Measurements from ENCODE around the gene GPR176.

GPR176 gene, protein sequence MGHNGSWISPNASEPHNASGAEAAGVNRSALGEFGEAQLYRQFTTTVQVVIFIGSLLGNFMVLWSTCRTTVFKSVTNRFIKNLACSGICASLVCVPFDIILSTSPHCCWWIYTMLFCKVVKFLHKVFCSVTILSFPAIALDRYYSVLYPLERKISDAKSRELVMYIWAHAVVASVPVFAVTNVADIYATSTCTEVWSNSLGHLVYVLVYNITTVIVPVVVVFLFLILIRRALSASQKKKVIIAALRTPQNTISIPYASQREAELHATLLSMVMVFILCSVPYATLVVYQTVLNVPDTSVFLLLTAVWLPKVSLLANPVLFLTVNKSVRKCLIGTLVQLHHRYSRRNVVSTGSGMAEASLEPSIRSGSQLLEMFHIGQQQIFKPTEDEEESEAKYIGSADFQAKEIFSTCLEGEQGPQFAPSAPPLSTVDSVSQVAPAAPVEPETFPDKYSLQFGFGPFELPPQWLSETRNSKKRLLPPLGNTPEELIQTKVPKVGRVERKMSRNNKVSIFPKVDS

DNA sequence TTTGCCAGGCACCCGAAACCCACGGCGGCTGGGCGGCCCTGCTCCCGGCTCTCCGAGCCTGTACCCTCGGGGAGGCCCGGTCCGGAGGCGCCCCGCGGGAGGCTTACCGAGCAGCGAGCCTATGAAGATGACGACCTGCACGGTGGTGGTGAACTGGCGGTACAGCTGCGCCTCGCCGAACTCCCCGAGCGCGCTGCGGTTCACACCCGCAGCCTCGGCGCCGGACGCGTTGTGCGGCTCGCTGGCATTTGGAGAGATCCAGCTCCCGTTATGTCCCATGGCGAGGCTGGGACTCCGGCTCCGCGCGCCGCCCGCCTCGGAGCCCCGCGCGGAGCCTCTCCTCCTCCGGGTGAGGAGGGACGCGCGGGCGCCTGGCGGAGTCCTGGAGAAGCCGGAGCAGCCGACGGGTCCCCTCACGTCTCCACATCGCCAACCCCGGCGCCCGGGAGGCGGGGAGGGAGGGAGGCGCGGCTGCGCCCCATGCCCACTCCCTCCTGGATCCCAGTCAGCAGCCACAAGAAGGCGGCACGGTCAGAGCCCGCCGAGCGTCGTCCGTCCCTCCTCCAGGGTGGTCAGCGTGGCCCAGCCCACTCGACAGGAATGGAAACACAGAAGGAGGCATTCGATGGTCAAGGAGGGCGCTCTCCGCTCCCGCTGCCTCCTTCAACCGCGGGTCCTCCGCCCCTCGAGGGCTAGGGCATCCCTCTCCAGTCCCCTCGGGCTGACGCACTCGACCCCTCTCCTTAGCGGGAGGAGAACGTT is at the start of gene GPR176:
Gene GPR176 (minus strand): TSS at position 519 of the 762 bp plus-strand sequence. CDS start 240 bp downstream, at position 279.
- DNase-seq (ENCODE audit: low spot score), result no peak

DNA sequence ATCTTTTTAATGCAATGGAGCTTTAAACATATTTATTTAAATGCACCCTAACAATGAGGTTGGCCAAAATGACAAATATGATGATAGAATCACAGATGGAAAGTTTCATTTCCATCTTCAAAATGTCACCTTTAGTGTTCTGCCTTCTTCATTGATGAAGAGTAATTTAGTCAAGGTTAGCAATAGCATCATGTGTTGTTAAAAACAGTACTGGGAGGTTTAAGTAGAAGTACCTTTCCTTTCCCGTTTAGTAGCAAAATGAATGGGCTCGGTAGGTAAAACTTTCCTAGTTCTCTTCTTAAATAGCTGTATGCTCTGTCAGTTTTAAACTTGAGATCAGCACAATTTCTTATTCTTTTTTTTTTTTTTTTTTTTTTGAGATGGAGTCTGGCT is 48.9 kb upstream of the GPR176 start:
- DNase-seq (ENCODE audit: low spot score), result no peak

DNA sequence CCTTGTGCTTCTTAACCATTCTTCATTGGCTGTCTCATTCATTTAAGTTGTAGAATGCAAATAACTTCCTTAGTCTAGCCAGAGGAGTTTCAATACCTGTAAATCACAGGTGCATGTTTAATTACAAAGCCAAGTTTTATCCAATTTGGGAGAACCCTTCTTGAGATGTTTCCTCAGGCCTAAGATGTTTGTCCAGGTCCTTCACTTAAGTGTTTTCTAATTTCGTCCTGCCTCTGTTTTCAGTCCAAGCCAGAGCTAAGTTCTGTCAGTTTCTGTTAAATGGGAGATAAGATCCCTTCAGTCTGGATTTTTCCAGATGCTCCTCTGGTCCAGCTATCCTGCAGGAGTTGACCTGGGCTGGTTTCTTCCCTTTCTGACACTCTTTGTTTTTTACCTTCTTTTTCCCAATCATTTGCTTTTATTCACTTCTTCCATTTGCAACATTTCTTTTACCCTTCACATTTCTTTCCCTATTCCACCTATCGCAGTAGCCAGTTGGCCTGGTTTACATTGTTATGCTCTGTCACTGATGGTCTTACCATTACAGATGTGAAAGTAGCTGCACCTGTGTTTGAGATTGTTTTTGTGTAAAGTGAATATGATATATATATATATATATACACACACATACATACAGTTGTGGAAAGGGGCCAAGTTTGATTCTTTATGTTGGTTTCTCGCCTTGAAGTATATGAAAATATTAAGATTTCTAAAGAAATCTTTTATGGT is 48.4 kb upstream of the GPR176 start:
- DNase-seq (ENCODE audit: low spot score), result no peak

DNA sequence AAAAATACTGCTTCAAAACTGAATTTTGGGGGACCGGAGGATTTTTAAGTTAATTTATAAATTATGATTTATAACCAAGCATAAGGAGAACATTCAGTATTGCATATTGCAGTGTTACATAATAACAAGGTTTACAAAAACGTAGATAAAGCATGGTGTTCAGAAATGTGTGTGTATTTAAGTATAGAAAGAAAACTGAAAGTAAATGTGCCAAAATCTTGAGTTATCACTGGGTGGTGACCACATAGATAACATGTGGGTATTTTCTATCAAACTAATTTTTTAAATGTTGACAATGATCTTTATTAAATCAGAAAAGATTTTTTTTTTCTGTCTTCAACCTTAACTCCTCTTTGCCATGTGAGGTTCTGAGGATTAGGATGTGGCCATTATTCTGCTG is 46.5 kb upstream of the GPR176 start:
- DNase-seq (ENCODE audit: low spot score), result no peak

DNA sequence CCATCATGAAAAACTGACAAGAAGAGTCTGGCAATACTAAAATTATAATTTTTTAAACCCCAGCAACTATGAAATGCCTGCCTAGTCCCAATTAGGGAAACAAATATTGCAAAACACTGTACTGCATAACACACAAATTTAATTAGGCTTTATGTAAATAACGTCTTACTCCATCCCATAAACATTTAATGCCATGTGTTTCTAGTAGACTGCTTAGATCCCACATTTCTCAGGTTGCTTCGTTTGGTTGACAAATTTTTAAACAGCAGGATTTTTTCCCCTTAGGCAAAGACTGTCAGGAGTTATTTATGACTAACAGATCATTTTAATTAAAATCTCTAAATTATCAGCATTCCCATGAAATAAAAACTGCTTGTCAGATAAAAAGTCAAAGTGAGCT is 43.7 kb upstream of the GPR176 start:
- no peak for DNase-seq (ENCODE audit: low spot score)

DNA sequence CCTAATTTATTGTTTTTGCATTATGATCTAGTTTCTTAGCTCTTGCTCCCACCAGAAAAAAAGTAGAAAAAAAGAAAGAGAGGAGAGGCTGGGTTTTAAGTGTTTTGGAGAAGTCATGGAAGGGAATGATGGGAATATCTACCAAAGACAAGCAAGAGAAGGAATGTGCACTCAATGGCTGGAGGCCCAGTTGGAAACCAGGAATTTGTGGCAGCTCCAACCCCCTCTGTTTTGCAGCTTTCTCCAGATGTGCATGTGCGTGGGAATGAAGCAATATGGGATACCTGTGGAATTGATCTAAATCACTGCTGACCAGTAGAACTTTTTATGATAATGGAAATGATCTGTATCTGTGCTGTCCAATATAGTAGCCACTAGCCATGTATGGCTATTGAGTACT is 41.0 kb upstream of the GPR176 start:
- no peak for DNase-seq (ENCODE audit: low spot score)

DNA sequence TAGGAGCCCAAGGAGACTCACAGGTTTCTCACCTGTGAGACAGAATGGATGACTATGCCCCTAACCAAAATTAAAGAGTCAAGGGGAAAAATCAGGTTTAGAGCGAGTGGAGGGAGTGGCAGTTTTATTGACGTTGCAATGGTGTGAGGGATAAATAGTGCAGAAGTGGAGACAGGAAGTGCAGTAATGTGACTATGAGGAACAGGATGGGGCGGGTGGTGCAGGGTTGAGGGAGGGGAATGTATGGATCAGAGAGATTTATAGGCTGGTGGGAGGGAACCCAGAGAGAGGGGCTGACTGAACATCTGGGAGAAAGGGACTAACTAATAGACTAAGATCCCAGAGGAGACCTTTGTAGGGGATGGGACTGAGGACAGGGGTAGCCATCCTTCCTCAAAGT is 40.3 kb upstream of the GPR176 start:
- no peak for DNase-seq (ENCODE audit: low spot score)

DNA sequence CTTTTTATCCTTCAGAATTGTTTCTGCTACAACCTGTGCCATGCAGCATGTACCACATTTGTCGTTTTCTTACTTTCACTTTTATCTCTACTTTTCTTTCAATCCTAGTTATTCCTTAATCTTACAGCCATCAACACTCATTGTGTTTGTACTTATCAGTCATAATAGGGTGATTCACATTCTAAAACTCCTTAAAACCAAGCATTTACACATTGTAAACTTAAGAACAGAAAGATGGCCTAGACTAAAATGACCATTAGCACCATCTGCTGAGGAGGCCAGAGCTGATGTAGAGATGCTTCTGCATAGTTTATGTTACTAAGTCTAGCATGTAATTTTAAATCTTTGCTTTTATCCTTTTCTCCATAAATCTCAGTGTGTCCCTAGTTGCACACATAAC is 39.3 kb upstream of the GPR176 start:
- DNase-seq (ENCODE audit: low spot score), result no peak

DNA sequence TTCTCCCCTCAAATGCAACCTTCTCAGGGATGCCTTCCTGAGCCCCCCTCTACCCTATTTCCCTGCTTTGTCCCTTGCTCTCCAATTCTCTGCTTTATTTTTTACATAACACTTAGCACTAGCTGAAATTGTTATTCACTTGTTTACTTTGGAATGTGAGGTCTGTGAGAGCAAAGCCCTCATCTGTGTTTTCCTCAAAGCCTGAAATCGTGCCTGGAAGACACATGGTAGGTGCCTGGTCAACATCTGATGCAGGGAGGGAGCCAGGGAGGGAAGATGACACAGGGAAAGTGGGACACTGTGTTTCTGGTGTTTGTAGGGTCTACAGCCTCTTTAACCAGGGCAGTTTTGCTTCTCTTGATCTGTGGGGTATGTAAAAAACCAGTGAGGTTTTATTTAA is 37.4 kb upstream of the GPR176 start:
- no peak for DNase-seq (ENCODE audit: low spot score)

DNA sequence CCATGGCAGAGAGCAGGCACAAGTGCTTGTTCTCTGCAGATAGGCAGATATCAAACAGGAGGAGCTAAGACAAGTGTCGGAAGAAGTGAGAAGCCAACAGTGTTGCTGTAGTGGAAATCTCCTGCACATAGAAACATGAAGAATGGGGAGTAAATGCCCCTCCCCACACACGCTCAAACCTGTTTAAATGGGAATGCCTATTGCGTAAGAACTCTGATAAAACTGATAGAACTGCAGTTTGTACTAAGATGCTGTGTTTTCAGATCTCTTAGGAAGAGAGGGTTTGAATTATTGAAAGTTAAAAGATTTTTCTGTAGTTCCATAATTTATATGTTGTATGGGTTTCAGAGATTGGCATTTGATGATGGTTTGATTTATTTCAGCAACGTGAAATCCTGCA is 33.5 kb upstream of the GPR176 start:
- no peak for DNase-seq (ENCODE audit: low spot score)

DNA sequence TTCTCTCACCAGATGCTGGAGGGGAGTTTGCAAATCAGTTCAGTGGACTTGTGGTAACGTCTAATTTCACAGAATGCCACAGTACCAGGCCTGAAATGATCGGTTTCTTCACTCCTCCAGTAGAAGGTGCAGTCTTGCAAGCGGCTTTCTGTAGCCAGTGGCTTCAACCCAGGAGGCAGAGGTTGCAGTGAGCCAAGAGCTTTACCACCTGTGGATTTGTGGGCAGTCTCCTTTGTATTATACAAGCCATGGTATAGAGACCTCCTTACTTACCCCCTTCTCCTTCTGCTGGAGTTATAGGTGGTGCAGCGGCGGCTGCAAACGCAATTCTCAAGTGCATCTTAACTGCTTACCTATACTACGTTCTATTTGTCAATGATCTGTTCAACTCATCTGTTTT is 31.5 kb upstream of the GPR176 start:
- no peak for DNase-seq (ENCODE audit: low spot score)

DNA sequence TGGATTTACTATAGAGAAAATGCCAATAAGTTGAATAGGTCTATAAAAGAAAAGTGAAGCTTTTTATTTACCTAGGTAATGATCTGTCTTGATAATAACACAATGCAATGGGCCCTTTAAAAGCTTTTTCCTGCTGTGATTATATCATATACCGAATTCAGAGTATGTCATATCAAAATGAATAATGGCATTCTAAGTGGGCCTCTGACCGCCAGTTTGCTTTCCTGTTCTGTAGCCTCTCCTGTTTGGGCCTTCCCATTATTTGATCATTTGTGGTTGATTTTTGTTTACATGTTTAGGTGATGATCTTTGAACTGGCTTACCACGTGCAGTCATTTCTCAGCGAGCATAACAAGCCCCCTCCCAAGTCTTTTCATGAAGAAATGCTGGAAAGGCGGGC is 28.8 kb upstream of the GPR176 start:
- no peak for DNase-seq (ENCODE audit: low spot score)

DNA sequence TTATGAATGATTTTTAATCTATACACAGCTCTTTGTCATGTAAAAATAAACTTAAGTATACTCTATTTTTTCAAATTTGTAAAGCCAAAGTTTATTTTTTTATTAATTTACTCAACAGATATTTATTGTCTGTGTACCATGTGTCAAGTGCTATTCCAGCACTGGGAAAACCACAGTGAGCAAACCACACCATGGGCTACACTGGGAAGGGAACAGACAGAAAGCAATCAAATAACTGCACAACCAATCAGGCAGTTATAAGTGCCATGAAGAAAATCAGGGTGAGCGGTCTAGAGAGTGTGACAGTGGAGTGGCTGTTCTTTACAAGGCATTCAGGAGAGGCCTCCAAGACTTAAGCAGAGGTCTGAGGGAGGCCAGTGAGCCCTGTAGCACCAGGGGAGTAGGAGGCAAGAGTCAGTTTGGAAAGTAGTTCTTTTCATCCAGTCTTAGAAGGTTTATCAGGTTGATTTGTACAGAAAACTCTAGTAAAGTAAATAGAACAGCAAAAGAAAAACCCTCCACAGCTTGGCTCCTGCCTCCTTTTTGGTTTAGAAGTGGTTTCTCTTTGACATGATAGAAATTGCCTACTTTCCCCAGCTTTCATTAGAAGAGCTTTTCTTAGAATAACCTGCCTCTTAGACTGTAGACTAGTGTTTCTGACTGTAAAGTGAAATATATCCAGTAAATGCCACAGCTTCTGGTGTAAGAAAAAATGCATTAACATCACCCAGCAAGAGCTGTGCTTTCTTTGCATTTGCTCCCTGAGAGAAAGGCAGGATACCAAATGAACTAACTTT is 27.5 kb upstream of the GPR176 start:
- no peak for DNase-seq (ENCODE audit: low spot score)

DNA sequence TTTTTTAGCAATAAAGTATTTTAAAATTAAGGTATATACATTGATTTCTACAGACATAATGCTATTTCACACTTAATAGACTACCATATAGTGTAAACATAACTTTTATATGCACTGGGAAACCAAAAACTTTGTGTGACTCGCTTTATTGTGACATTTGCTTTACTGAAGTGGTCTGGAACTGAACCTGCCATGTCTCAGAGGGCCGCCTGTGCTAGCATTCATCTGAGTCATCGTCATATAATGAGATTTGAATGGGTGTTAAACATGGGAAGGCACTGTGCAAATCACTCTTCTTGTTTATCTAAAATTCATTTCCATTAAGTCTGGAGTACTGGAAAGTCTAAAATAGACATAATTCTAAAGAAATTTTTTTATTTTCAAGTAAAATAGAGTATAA is 26.8 kb upstream of the GPR176 start:
- DNase-seq (ENCODE audit: low spot score), result no peak

DNA sequence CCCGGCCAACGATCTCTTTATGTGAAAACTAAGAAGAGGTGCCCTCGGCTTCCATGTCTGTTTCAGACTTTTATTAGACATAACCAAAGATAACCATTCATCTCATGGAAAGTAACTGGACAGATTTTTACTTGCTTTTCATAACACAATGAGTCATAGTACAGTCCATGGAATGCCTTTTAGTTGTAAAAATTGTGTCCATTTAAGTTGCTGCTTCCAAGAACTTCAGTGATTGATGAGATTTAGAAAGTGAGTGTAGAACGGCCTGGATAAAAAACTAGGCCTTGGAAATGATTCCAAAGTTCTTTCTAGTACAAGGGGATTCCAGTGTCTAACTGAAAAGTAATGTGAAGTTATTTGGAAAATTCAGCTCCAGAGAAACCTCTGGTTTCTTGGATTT is 24.7 kb upstream of the GPR176 start:
- DNase-seq (ENCODE audit: low spot score), result no peak

DNA sequence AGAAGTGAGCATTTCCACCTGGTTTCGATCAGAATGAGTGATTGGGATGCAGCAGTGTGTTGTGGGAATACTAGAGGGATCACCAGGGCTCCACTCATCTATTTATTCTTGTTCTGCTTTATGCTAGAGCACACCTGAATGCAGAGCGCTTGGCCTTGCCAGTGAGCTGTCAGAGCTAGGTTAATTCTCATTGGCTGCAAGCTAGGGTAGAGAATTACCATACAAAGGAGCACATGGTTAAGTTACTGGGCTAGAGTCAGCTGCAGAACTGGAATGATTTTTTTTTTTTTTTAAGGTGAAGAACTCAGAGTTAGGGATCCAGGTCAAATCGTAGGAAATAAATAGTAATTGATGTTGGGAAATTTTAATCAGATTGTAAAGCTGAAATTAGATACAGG is 22.7 kb upstream of the GPR176 start:
- DNase-seq (ENCODE audit: low spot score), result no peak

DNA sequence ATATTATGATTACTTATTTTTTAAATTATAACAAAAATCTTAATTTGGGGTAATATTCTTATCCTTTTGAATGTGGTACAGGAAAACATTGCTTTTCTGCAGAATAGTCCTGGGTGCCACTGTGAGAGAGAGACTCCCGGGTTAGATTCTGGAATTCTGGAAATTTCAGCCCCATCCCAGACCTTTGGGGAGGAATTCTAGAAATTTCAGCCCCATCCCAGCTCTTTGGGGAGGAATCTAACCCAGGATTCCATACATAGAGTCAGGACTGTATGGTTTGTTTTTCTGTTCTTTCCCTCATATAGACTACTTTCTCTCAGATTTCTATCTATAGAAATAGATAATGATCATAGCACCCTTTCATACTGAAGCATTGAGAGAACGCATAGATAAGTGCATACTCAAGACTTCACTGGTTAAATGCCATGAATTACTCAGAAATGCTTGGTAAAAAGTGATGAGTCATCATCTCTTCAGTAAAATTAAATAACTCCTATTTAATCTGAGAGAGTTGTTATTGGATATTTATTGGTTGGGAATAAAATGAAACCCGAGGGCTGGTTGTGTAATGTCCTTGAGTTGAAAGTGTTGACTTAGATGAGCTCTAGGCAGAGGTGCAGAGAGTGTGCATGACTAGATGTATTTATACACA is 22.2 kb upstream of the GPR176 start:
- no peak for DNase-seq (ENCODE audit: low spot score)

DNA sequence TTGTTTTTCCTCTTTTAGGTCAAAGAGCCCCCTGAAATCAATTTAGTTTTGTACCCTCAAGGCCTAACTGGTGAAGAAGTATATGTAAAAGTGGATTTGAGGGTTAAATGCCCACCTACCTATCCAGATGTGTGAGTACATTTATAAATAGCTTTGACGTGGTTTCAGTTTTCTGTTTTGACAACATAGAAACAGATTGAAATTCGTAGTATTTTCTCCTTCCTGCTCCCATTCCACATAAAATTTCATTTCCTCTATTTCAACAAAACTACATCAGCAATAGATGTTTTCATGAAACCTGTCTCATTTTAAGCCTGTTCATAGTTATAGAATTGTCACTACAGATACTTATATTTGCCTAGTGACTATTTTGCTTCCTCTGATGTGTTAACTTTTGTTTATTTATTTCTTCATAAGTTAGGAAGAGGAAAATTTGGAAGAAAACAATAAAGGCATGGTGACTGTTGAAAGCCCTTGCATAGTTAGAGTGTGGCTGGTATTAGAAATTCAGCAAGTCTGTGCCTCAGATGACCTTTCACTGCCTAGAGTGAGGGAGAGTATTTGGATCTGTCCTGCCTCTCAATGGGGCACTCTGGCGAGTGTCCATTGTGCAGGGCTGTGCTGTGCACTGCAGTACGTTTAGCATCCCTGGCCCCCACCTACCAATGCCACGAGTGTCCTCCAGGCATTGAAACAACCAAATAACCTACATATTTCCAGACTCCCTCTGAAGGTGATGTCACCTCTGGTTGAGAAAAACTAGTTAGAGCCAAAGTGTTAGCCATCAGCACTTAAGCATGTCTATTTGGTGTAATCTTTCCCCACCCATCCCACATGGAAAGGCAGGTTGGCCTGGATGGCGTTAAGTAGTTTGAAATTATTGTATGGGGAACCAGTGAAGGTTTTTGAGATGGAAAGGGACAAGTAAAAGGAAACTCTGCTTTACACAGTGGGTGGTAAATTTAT is 19.7 kb upstream of the GPR176 start:
- DNase-seq (ENCODE audit: low spot score), result no peak

DNA sequence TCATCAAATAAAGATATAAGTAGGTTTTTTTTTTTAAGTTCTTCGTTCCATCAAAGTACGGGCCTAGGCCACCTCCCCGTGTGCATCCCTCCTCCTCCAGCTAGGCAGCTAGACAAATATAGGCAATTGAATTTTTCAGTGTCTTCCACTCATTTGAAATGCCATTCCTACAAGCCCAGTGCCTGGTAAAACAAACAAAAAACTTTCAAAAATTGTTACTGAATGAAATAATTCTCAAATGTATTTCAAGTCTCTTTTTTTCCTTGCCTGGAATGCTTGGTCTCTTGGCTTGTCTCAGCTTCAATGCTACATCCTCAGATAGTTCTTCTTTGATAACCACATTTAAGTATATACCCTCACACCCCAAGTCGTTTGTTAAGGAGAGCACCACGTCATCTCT is 17.6 kb upstream of the GPR176 start:
- no peak for DNase-seq (ENCODE audit: low spot score)

DNA sequence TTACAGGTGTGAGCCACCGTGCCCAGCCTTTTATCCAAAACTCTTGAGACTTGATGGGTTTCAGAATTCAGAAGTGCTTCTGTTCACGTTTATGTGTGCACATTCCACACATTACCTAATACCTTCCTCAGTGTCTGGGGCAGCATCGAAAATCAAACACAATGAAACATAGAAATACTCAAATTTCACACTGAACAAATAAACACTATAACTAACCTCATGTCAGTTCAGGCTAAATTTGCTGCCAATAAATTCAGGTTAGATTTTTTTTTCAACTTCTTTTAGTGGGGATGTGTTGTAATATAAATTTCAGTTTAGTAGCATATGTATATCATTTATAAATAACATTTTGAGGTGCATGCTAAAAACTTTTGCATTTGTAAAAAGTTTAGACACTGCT is 16.6 kb upstream of the GPR176 start:
- no peak for DNase-seq (ENCODE audit: low spot score)

All from pons (tissue), 1 donor.